Adrenal gland (tissue), 12 donors: ENCODE results near the gene MINDY4. TPM values are rescaled to one million over a fixed set of nuclear protein-coding genes. Genes with fewer than 3 reads are reported as not detected.

ENCODE experiments used
- DNase-seq, 7 donors: peaks; one replicate each; pipeline ENCODE4 v3.0.0-alpha.2; 2019 to 2020
- H3K27ac ChIP-seq, 5 donors: fragments of 200-600 bp; sonication (generic) in 4 of 5; 1 replicate in 3 of 5; 2 replicates in 2 of 5; pipeline versions ENCODE4 v1.5.1 to v1.8.0; 2016 to 2020; ENCODE audit warnings: mild to moderate bottlenecking in 1 of 5
- H3K27me3 ChIP-seq: fragments of 200-600 bp; 2 replicates; pipeline ENCODE4 v1.8.0; 2021
- H3K36me3 ChIP-seq, 2 donors: fragments of 200-600 bp; replicated peaks in 1 of 2; 1 replicate in 1 of 2; 2 replicates in 1 of 2; pipeline versions ENCODE4 v1.5.1 to v1.8.0; 2018 to 2022
- H3K4me1 ChIP-seq, 2 donors: fragments of 200-600 bp; replicated peaks in 1 of 2; 1 replicate in 1 of 2; 2 replicates in 1 of 2; pipeline versions ENCODE4 v1.5.1 to v1.8.0; 2018 to 2021
- H3K4me3 ChIP-seq, 4 donors: fragments of 200-600 bp; sonication (generic) in 3 of 4; one replicate each; pipeline ENCODE4 v1.5.1; 2016 to 2018
- H3K9me3 ChIP-seq, 3 donors: fragments of 200-600 bp; sonication (generic) in 1 of 3; replicated peaks in 1 of 3; 1 replicate in 2 of 3; 2 replicates in 1 of 3; pipeline versions ENCODE4 v1.5.1 to v1.8.0; 2016 to 2021
- CTCF ChIP-seq, 6 experiments: fragments of 450-650 bp in 4 of 6; fragments of 200-600 bp in 2 of 6; sonication (generic) in 1 of 6; IDR thresholded peaks; 1 replicate in 5 of 6; 2 replicates in 1 of 6; pipeline versions ENCODE4 v1.5.1 to v1.8.0; 2016 to 2021; ENCODE audit warnings: antibody characterized with exemption in 6 of 6, mild to moderate bottlenecking in 2 of 6, moderate library complexity in 1 of 6
- POLR2A ChIP-seq, 2 donors: fragments of 450-650 bp; IDR thresholded peaks; one replicate each; pipeline ENCODE4 v1.6.1; 2017; ENCODE audit warnings: antibody characterized with exemption in 2 of 2, mild to moderate bottlenecking in 2 of 2, moderate library complexity in 1 of 2
- WGBS, 4 donors: extraction: QIAGEN DNeasy Blood & Tissue Kit in 2 of 4; methylation state at CpG; one replicate each; pipeline versions ENCODE4 v1.1.5 to v1.1.7; 2013 to 2017; 5-methylcytosine and 5-hydroxymethylcytosine counted together
- intact Hi-C, 2 donors: fragments of 100-400 bp; cut with DNase I; formaldehyde crosslinking; loops; one replicate each; pipeline versions ENCODE4 v1.14.1 to v1.15.0; 2022 to 2023
- polyA plus RNA-seq, 3 donors: library from polyadenylated mRNA; stranded (reverse); fragments of 200-250 nt in 2 of 3; fragments of 350-450 nt in 1 of 3; fragmentation: Illumina TruSeq in 1 of 3; extraction: RNeasy Lipid Tissue Mini Kit (QIAGEN cat#74804) in 1 of 3; gene quantifications; one replicate each; pipeline ENCODE4 v1.2.3, GENCODE V29; 2013 to 2014
- total RNA-seq, 9 donors: library from RNA; depleted of rRNA in 4 of 9; stranded (reverse); fragments of >200 nt in 4 of 9; fragments of 120-200 nt in 1 of 9; fragmentation: NEBNext Ultra II Directional in 1 of 9; extraction: Animal tissue kit (Norgen Biotek cat#: 25700) in 1 of 9; gene quantifications; one replicate each; pipeline versions ENCODE4 v1.1.0 to v1.2.4, GENCODE V29; 2013 to 2023
- donor health status: healthy with polysubstance abuse.
- donor health status: Bipolar disorder and iron deficiency.
- donor health status: DM: yes; HTN: yes; CAD: no.
- donor health status: DM: no; HTN: no; CAD: no.
- donor health status: DM: no; HTN: no; CAD: no.
- donor health status: DM: yes; HTN: yes; CAD: no.

Gene MINDY4
- total and polyA plus RNA-seq, 12 donors = 4.8 to 19.9 (median 7.3) TPM

- Histone ChIP-seq H3K36me3 (no peaks in the 10 kb centered on the region), H3K27me3 (no peaks in the 10 kb centered on the region), H3K4me3 (no peak overlapping the region), H3K9me3 (no peaks in the 10 kb centered on the region), H3K27ac (no peak overlapping the region), H3K4me1 (peaks cover 0 to 17% of the 10 kb centered on the region in 2 donors)
- intact Hi-C loops = no loop called here
- no peak for TF ChIP-seq POLR2A (IDR thresholded peaks at IDR 0.05)
- DNase-seq = no peak
- 86 to 91% (median 89%) methylated on average over 6 to 7 of the region's 7 CpGs for WGBS, 4 donors
Observed at GRCh38 chr7:30916767-30917166, 145.6 kb downstream of the MINDY4 start.

- Histone ChIP-seq H3K4me1 (peaks cover 0 to 17% of the 10 kb centered on the region in 2 donors), H3K9me3 (no peaks in the 10 kb centered on the region), H3K36me3 (no peaks in the 10 kb centered on the region), H3K4me3 (no peak overlapping the region), H3K27ac (no peak overlapping the region), H3K27me3 (no peaks in the 10 kb centered on the region)
- WGBS, 4 donors = 82 to 93% (median 88%) methylated on average over 2 to 4 of the region's 4 CpGs
- TF ChIP-seq CTCF (IDR thresholded peaks at IDR 0.05) (no peak), POLR2A (IDR thresholded peaks at IDR 0.05) (no peak)
- intact Hi-C loops = no loop called here
- no peak for DNase-seq
Observed at GRCh38 chr7:30917216-30917893, 146.1 kb downstream of the MINDY4 start.

DNA sequence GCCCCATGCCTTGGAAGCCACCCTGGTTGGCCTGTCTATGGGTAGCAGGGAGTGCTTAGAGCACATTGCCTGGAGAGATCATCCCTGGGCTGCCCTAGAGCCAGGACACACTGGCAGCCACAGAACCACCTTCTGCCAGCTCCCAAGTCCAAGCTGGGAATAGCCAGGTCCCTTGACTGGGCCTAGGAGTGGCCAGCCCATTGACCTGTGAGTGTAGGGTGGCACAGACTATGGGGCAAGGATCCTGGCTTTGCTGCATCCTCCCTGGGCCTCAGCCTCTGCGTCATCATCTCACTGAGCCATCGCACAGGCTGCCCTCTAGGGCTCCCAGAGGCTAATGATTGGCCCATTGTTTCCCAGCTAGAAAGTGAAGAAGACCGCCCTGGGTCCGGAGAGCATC, 147.5 kb downstream of the MINDY4 start:
- H3K27me3 ChIP-seq = no peaks in the 10 kb centered on the region
- TF ChIP-seq POLR2A (IDR thresholded peaks at IDR 0.05) (no peak), CTCF (IDR thresholded peaks at IDR 0.05) (no peak)
- no peaks in the 10 kb centered on the region for H3K9me3 ChIP-seq
- 89 to 100% (median 98%) methylated on average over 4 of the region's 4 CpGs for WGBS, 4 donors
- peaks cover 0 to 17% of the 10 kb centered on the region in 2 donors for H3K4me1 ChIP-seq
- H3K27ac ChIP-seq = no peak overlapping the region
- H3K36me3 ChIP-seq = no peaks in the 10 kb centered on the region
- no peak for DNase-seq
- intact Hi-C loops = no loop called here
- H3K4me3 ChIP-seq = no peak overlapping the region

DNA sequence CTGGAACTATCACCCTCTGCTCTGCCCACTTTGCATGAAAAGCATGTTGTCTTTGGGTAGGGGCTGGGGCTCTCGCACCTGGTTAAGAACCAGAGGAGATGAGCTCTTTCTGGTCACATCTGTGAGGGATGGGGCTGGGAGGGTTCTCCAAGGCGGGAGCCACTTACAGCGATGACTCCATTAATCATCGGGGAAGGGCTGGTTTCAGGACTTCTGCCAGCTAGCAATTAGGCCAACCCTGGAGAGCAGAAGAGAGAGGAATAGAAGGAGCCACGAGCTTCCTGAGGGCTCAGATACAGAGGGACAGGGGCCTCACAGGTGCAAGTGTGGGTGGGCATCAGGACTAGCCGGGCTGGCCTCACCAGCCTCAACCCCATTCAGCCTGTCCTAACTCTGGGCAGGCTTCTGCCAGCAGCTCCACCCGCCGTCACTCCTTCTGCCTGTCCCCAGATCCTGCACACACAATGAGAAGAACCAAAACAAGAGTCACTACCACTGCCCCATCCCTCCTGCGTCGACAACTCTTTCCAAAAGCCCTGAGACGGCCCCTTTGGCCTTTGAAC, 148.9 kb downstream of the MINDY4 start:
- no peak for TF ChIP-seq CTCF (IDR thresholded peaks at IDR 0.05)
- no peak for TF ChIP-seq POLR2A (IDR thresholded peaks at IDR 0.05)
- no peaks in the 10 kb centered on the region for H3K36me3 ChIP-seq
- H3K9me3 ChIP-seq = no peaks in the 10 kb centered on the region
- H3K27me3 ChIP-seq = no peaks in the 10 kb centered on the region
- WGBS, 4 donors = 62 to 73% (median 66%) methylated on average over 10 to 11 of the region's 11 CpGs
- H3K27ac ChIP-seq = peak overlapping the region in 1 of 5 donors; percentile 52
- DNase-seq = peak in 4 of 7 donors; percentile 15 to 55 (median 18)
- H3K4me1 ChIP-seq = peaks cover 0 to 17% of the 10 kb centered on the region in 2 donors
- intact Hi-C loops = no loop called here
- H3K4me3 ChIP-seq = no peak overlapping the region
